ENCODE data around the gene ADAMTS6.

ADAMTS6 gene

GRCh38 chr5:65144136-65144871 is 337.4 kb downstream of the ADAMTS6 start:
- DNase-seq (ENCODE audit: low read depth in 2 of 2): no peak

- no peak for DNase-seq (ENCODE audit: low read depth in 2 of 2)
Measured at GRCh38 chr5:65142511-65143011, 339.2 kb downstream of the ADAMTS6 start.

- no peak for DNase-seq (ENCODE audit: low read depth in 2 of 2)
Measured at GRCh38 chr5:65142016-65142415, 339.7 kb downstream of the ADAMTS6 start.

GRCh38 chr5:65141493-65141892 is 340.2 kb downstream of the ADAMTS6 start:
- no peak for DNase-seq (ENCODE audit: low read depth in 2 of 2)

- DNase-seq (ENCODE audit: low read depth in 2 of 2): no peak
Measured at GRCh38 chr5:65137631-65138030, 344.1 kb downstream of the ADAMTS6 start.

- no peak for DNase-seq (ENCODE audit: low read depth in 2 of 2)
Measured at GRCh38 chr5:65133477-65134110, 348.1 kb downstream of the ADAMTS6 start.

- no peak for DNase-seq (ENCODE audit: low read depth in 2 of 2)
Measured at GRCh38 chr5:65132386-65132785, 349.3 kb downstream of the ADAMTS6 start.

GRCh38 chr5:65128226-65128625 is 353.5 kb downstream of the ADAMTS6 start:
- DNase-seq (ENCODE audit: low read depth in 2 of 2): no peak

- no peak for DNase-seq (ENCODE audit: low read depth in 2 of 2)
Measured at GRCh38 chr5:65127161-65127901, 354.4 kb downstream of the ADAMTS6 start.

GRCh38 chr5:65126542-65127069 is 355.1 kb downstream of the ADAMTS6 start:
- no peak for DNase-seq (ENCODE audit: low read depth in 2 of 2)

GRCh38 chr5:65125591-65126541 is 355.9 kb downstream of the ADAMTS6 start:
- DNase-seq (ENCODE audit: low read depth in 2 of 2): no peak

- DNase-seq (ENCODE audit: low read depth in 2 of 2): no peak
Measured at GRCh38 chr5:65121880-65122436, 359.8 kb downstream of the ADAMTS6 start.

- DNase-seq (ENCODE audit: low read depth in 2 of 2): no peak
Measured at GRCh38 chr5:65120371-65120967, 361.3 kb downstream of the ADAMTS6 start.

GRCh38 chr5:65117525-65117924 is 364.2 kb downstream of the ADAMTS6 start:
- DNase-seq (ENCODE audit: low read depth in 2 of 2): no peak

GRCh38 chr5:65113771-65114170 is 367.9 kb downstream of the ADAMTS6 start:
- no peak for DNase-seq (ENCODE audit: low read depth in 2 of 2)

- DNase-seq (ENCODE audit: low read depth in 2 of 2): no peak
Measured at GRCh38 chr5:65111961-65112658, 369.6 kb downstream of the ADAMTS6 start.

- no peak for DNase-seq (ENCODE audit: low read depth in 2 of 2)
Measured at GRCh38 chr5:65108786-65109743, 372.7 kb downstream of the ADAMTS6 start.

- DNase-seq (ENCODE audit: low read depth in 2 of 2): no peak
Measured at GRCh38 chr5:65105301-65105700, 376.4 kb downstream of the ADAMTS6 start.

- DNase-seq (ENCODE audit: low read depth in 2 of 2): no peak
Measured at GRCh38 chr5:65104831-65105230, 376.9 kb downstream of the ADAMTS6 start.
